Panc1 (cell line): ENCODE data around the gene TAF4B. TPM values are rescaled to one million over a fixed set of nuclear protein-coding genes. Genes with fewer than 3 reads are reported as not detected.

ENCODE experiments used
- total RNA-seq: library from RNA; stranded (reverse); gene quantifications from one replicate; pipeline ENCODE4 v1.2.1, GENCODE V29; 2021; ENCODE audit not compliant: unreplicated experiment

TAF4B gene
- total RNA-seq, 1 experiment from 2014 or later = 8.0 TPM

Other genes with a start within 250 kb of the TAF4B start
- gene SS18, start 135.8 kb upstream of the TAF4B start, total RNA-seq = 99.1 TPM
- gene PSMA8, start 92.6 kb upstream of the TAF4B start, total RNA-seq = not detected